Measurements from ENCODE around the gene AP1G1. TPM values are rescaled to one million over a fixed set of nuclear protein-coding genes. Genes with fewer than 3 reads are reported as not detected.

The AP1G1 gene
- total and polyA plus RNA-seq, 2 of the 8 experiments (the other 6 are each of a cell fraction or from before 2014, with no cell fraction given): 43.9 to 68.4 TPM

DNA sequence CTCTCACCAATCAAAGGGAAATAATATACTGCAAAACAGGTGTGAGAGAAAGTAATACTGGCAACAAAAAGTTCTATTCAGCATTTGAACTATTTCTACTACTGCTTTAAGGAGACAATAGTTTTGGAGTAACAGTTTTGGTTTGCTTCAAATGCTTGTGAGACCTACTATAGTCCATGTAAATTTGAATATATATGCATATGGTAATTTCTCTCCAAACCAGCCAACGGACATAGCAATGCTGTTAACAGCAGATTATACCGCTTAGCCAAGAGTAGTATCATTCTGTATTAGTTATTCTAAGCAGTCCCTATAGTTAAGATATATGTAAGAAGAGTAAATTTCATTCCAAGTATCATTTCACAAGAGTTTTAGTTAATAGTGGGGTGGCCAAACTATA lies 102.6 kb downstream of the AP1G1 start (continued):
- TF ChIP-seq CHD7 (IDR thresholded peaks at IDR 0.05; ENCODE audit: insufficient replicate concordance, low read length) (no peak), TAF1 (IDR thresholded peaks at IDR 0.05; ENCODE audit: low read depth, low read length) (no peak), POU5F1 (IDR thresholded peaks at IDR 0.05; ENCODE audit: low read depth, low read length) (no peak), SIX5 (IDR thresholded peaks at IDR 0.05; ENCODE audit: low read depth, low read length) (no peak), HDAC6 (IDR thresholded peaks at IDR 0.05; ENCODE audit: low read depth, low read length) (no peak), RFX5 (IDR thresholded peaks at IDR 0.05; ENCODE audit: borderline replicate concordance, low read depth, low read length) (no peak), SP4 (IDR thresholded peaks at IDR 0.05; ENCODE audit: low read length) (no peak), ZNF274 (IDR thresholded peaks at IDR 0.05; ENCODE audit: borderline replicate concordance, extremely low read depth, low read length) (no peak), GTF2F1 (IDR thresholded peaks at IDR 0.05; ENCODE audit: borderline replicate concordance, low read depth, low read length) (no peak)
